MCF 10A (cell line): ENCODE data around the gene SFTPA1. TPM values are rescaled to one million over a fixed set of nuclear protein-coding genes. Genes with fewer than 3 reads are reported as not detected.
"Not testable (repeated sequence)": the region's sequence is repeated elsewhere in the genome, so short reads cannot be mapped to it uniquely, and the experiment has no call there.

ENCODE experiments used
- BruUV-seq: library from RNA; stranded (reverse); fragments of 400-500 nt; replicated peaks from 2 replicates; lab custom pipeline; 2021; lab: Mats Ljungman, UMichigan
- CTCF ChIA-PET: fragments of 300-600 bp; sonication (Branson Sonifier 250); formaldehyde crosslinking; extraction: SDS; loops from one replicate; lab custom pipeline; 2021; ENCODE audit warnings: antibody characterized with exemption, inconsistent platforms; lab: Yijun Ruan, JAX
- POLR2A ChIA-PET: fragments of 300-600, 350-650 bp; sonication (Branson Sonifier 250); formaldehyde crosslinking; extraction: SDS; loops from one replicate; lab custom pipeline; 2020; ENCODE audit warnings: antibody characterized with exemption, inconsistent platforms; lab: Yijun Ruan, JAX
- DNase-seq: peaks from one replicate; pipeline ENCODE4 v3.0.0-alpha.2; 2018; ENCODE audit not compliant: unreplicated experiment
- H3K27ac Mint-ChIP-seq: one replicate; pipeline ENCODE4 v1.8.0; 2022; ENCODE audit warnings: mild to moderate bottlenecking, low read depth, mixed read lengths; ENCODE audit not compliant: unreplicated experiment
- H3K27me3 Mint-ChIP-seq: one replicate; pipeline ENCODE4 v1.8.0; 2022; ENCODE audit warnings: mixed read lengths; ENCODE audit not compliant: insufficient read depth, unreplicated experiment
- H3K36me3 Mint-ChIP-seq: one replicate; pipeline ENCODE4 v1.8.0; 2022; ENCODE audit warnings: mild to moderate bottlenecking, moderate library complexity, mixed read lengths; ENCODE audit not compliant: insufficient read depth, unreplicated experiment
- H3K4me1 Mint-ChIP-seq: one replicate; pipeline ENCODE4 v1.8.0; 2022; ENCODE audit warnings: mixed read lengths; ENCODE audit not compliant: insufficient read depth, unreplicated experiment
- H3K4me3 Mint-ChIP-seq: one replicate; pipeline ENCODE4 v1.8.0; 2022; ENCODE audit warnings: mild to moderate bottlenecking, moderate library complexity, mixed read lengths; ENCODE audit not compliant: unreplicated experiment
- H3K9me3 Mint-ChIP-seq: one replicate; pipeline ENCODE4 v1.8.0; 2022; ENCODE audit warnings: mixed read lengths; ENCODE audit not compliant: unreplicated experiment
- intact Hi-C: fragments of 100-400 bp; cut with micrococcal nuclease; formaldehyde crosslinking; loops from 2 replicates; pipeline ENCODE4 v1.14.1; 2022
- total RNA-seq: library from RNA; stranded (reverse); gene quantifications from 2 replicates; pipeline ENCODE4 v1.2.3, GENCODE V29; 2022
- TF ChIP-seq, protein P1 (sequence below): fragments of 200-600 bp; IDR thresholded peaks from one replicate; pipeline ENCODE4 v1.8.0; 2022; ENCODE audit warnings: antibody characterized with exemption, mild to moderate bottlenecking; ENCODE audit not compliant: unreplicated experiment

Gene SFTPA1
- total RNA-seq, 1 experiment from 2014 or later: not detected

DNA sequence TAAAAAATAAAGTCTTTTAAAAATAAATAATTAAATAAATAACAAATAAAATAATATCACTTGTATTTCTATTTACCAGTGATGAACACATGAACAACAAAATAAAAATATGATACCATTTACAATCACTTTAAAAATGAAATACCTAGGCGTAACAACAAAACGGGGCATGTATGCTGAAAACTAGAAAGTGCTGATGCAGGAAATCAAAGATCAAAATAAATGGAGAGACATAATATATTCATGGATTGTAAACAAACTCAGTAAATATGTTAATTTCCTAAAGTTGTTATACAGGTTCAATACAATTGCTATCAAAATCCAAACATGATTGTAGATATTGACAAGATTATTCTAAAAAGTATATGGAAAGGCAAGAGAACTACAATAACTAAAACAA is 31.4 kb upstream of the SFTPA1 start:
- TF ChIP-seq, protein P1, sequence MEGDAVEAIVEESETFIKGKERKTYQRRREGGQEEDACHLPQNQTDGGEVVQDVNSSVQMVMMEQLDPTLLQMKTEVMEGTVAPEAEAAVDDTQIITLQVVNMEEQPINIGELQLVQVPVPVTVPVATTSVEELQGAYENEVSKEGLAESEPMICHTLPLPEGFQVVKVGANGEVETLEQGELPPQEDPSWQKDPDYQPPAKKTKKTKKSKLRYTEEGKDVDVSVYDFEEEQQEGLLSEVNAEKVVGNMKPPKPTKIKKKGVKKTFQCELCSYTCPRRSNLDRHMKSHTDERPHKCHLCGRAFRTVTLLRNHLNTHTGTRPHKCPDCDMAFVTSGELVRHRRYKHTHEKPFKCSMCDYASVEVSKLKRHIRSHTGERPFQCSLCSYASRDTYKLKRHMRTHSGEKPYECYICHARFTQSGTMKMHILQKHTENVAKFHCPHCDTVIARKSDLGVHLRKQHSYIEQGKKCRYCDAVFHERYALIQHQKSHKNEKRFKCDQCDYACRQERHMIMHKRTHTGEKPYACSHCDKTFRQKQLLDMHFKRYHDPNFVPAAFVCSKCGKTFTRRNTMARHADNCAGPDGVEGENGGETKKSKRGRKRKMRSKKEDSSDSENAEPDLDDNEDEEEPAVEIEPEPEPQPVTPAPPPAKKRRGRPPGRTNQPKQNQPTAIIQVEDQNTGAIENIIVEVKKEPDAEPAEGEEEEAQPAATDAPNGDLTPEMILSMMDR: no peak
- CTCF ChIA-PET: no interaction called here
- H3K27ac Mint-ChIP-seq: no peak overlapping the region
- no TSS peak for BruUV-seq
- intact Hi-C loops: no loop called here
- H3K9me3 Mint-ChIP-seq: no peaks in the 10 kb centered on the region
- H3K4me3 Mint-ChIP-seq: no peak overlapping the region
- peaks cover 60% of the 10 kb centered on the region for H3K27me3 Mint-ChIP-seq
- DNase-seq: no peak
- H3K4me1 Mint-ChIP-seq: no peaks in the 10 kb centered on the region
- H3K36me3 Mint-ChIP-seq: no peaks in the 10 kb centered on the region
- POLR2A ChIA-PET: no interaction called here

DNA sequence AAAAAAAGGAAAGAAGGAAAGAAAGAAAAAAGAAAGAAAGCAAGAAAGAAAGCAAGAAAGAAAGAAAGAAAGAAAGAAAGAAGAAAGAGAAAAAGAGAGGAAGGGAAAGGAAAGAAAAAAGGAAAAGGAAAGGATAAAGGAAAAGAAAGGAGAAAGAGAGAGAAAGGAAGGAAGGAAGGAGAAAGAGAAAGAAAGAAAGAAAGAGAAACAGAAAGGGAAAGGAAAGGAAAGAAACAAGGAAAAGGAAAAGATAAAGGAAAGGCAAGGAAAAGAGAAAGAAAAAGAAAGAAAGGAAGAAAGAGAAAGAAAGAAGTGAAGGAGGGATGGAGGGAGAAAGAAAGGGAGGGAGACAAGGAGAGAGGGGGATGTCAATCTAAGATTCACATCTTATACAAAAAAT is 29.7 kb upstream of the SFTPA1 start:
- no peaks in the 10 kb centered on the region for H3K9me3 Mint-ChIP-seq
- no peaks in the 10 kb centered on the region for H3K4me1 Mint-ChIP-seq
- no peaks in the 10 kb centered on the region for H3K36me3 Mint-ChIP-seq
- H3K27me3 Mint-ChIP-seq: peaks cover 69% of the 10 kb centered on the region
- H3K4me3 Mint-ChIP-seq: no peak overlapping the region
- no peak for DNase-seq
- intact Hi-C loops: no loop called here
- ChIA-PET CTCF (interaction anchor here (0.6 kb wide), 1 partner anchor 379 kb away, joined by 6 read pairs; no protein-coding TSS in a partner anchor), POLR2A (no interaction called here)
- TF ChIP-seq, protein P1: no peak
- H3K27ac Mint-ChIP-seq: no peak overlapping the region
- no TSS peak for BruUV-seq

DNA sequence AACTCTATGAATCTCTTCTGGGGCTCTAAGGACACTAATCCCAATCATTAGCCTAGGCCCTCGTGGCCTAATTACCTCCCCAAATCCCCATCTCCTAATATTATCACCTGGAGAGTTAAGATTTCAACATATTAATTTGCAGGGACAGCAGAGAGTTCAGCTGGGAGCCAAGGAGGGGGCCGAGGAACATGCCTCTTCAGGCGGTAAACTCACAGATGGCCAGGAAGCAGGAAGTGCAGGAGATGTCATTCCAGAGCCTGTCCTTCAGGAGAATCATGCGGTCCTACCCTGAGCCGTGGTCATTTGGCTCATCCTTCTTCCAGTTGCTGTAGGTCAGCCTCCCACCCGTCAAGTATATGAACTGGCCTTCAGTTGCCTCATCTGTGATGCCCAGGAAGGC is 28.6 kb upstream of the SFTPA1 start:
- H3K4me1 Mint-ChIP-seq: no peaks in the 10 kb centered on the region
- no peak for DNase-seq
- intact Hi-C loops: no loop called here
- peaks cover 70% of the 10 kb centered on the region for H3K27me3 Mint-ChIP-seq
- no peaks in the 10 kb centered on the region for H3K36me3 Mint-ChIP-seq
- no peaks in the 10 kb centered on the region for H3K9me3 Mint-ChIP-seq
- TF ChIP-seq, protein P1: no peak
- H3K27ac Mint-ChIP-seq: no peak overlapping the region
- no peak overlapping the region for H3K4me3 Mint-ChIP-seq
- POLR2A ChIA-PET: no interaction called here
- no TSS peak for BruUV-seq
- CTCF ChIA-PET: no interaction called here

DNA sequence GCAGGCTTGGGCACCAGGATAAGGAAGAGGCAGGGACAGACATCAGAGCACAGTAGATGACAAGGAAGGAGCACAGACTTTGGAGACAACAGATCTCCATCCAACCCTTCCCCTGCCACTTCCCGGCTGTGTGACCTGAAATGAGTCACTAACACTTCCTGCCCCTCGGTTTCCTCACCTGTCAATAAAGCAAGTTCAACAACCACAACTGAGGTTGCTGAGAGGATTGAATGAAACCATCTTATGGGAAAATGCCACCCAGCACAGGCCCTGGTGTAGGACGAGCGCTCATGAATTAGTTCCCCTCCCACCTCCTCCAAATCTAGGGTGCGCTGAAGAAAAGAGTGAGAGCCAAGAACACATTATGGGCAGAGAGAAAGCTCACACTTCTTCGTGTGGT is 27.8 kb upstream of the SFTPA1 start:
- H3K27ac Mint-ChIP-seq, POLR2A ChIA-PET, CTCF ChIA-PET, H3K4me3 Mint-ChIP-seq, intact Hi-C loops, H3K4me1 Mint-ChIP-seq, H3K9me3 Mint-ChIP-seq, H3K36me3 Mint-ChIP-seq, DNase-seq, BruUV-seq: not testable (repeated sequence)
- peaks cover 70% of the 10 kb centered on the region for H3K27me3 Mint-ChIP-seq

DNA sequence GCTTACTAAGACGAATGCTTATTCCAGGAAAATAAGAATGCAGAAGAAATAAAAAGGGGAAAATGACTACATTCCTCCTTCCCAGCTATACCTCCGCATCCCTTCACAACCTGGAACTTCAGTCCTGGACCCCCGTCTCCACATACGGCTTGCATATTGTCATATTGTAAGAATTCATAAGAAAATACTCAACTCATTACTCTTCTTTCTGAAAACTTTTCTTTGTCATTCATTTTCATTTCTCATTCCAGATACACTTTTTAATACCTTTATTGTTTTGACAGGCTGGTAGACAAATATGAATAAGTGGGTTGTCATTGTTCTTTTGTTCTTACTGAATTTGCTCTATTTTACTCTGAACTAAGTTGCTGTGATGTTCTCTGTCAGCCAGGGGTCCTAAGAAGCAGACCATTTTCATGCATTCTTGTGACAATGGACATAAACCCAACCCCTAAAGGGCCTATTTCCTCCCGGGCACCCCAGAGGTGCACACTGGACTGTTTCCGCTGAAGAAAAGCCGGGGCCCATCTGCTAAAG is 27.2 kb upstream of the SFTPA1 start:
- intact Hi-C loops: no loop called here
- no peaks in the 10 kb centered on the region for H3K4me1 Mint-ChIP-seq
- no peaks in the 10 kb centered on the region for H3K9me3 Mint-ChIP-seq
- no peak for DNase-seq
- BruUV-seq: no TSS peak
- no peak overlapping the region for H3K4me3 Mint-ChIP-seq
- no peak overlapping the region for H3K27ac Mint-ChIP-seq
- H3K27me3 Mint-ChIP-seq: peaks cover 70% of the 10 kb centered on the region
- H3K36me3 Mint-ChIP-seq: no peaks in the 10 kb centered on the region
- CTCF ChIA-PET: no interaction called here
- TF ChIP-seq, protein P1: no peak
- POLR2A ChIA-PET: no interaction called here
